ENCODE results near the gene NUP210. TPM values are rescaled to one million over a fixed set of nuclear protein-coding genes. Genes with fewer than 3 reads are reported as not detected.
"Not testable (repeated sequence)": the region's sequence is repeated elsewhere in the genome, so short reads cannot be mapped to it uniquely, and the experiment has no call there.

NUP210 gene
- 100 to 1,000 TPM; 116 to 147 TPM for total RNA-seq

DNA sequence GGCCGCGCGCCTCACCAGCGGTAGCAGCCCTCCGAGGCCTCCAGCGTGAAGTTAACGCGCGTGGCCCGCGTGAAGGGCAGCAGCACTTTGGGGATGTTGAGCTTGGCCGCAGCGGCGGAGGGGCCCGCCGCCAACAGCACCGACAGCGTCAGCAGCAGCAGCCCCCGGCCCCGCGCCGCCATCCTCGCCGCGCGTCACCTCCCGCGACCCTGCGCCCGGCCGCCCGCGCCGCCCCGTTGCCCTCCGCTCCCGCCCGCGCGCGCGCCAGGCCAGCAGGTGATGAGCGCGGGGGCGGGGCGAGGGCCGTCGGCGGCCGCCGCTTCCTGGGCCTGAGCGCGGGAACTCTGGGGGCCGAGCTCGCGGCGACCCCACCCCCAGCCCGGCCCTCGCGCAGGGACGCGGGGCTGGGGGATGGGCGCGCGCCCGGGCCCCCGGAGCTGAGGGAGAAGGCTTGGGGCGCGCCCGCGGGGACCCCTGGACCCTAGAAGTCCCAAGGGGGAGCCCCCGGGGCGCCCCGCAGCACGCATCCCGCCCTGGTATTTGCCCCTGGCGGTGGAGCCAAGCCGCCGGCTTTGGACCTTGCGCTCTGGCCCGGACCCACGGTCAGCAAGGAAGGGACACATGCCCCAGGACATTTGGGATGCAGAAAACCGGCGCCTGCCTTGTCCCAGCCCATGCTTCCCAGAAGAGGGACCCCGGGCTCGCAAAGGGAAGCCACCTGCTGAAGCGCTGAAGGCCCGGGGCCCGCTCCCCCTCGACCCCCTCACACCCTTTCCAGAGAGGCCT is at the start of gene NUP210:
TSS of gene NUP210 (minus strand) at position 278 of the 786 bp plus-strand sequence. CDS start at position 182, 96 bp downstream.
- Mint-ChIP-seq H3K27ac (peak within 1 kb of the TSS; percentile 94 to 99), H3K9me3 (no peaks in the 10 kb centered on the region)
- peak; percentile 44 to 61 for ATAC-seq

GRCh38 chr3:13466781-13467180 is 46.7 kb upstream of the NUP210 start:
- H3K27ac Mint-ChIP-seq, result no peak overlapping the region
- DNase-seq (ENCODE audit: low spot score in 2 of 2) (no peak), ATAC-seq (no peak)
- H3K9me3 Mint-ChIP-seq, result no peaks in the 10 kb centered on the region
- no peaks in the 10 kb centered on the region for H3K36me3 Mint-ChIP-seq

More for the DNA sequence above, at the start of gene NUP210:
- peaks cover 17 to 21% of the 10 kb centered on the region in 2 donors for H3K36me3 Mint-ChIP-seq
- peak; percentile 71 to 79 for DNase-seq (ENCODE audit: low spot score in 2 of 2)

DNA sequence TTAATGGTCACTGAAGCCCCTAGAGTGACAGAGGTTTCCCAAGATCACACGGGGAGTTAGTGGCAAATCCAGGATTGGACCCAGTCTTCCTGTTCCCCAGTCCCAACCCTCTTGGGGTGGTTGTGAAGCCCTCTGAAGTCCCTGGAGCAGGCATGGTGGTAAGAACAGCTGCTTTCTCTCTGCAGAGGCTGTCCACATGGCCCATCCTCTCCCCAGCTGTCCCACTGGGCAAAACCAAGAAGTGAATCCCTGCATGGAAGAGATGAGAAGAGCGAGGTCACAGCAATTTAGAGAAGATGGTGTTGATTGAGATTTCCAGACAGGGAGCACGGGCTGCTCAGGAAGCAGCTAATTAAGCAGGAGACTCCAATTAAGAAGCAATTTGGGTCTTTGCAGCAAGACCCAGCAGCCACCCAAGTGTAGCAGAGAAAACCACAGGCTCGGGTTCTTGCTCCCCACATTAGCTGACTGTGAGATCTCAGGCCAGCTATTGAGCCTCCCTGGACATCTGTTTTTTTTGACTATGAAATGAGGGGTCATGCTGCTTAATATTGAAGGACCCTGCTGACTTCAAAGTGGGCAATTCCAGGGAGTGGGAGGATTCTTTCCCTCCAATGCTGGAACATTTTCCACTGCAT is 45.2 kb upstream of the NUP210 start:
- H3K9me3 Mint-ChIP-seq, result no peaks in the 10 kb centered on the region
- peak overlapping the region in 1 of 2 donors; percentile 29 for H3K27ac Mint-ChIP-seq
- no peaks in the 10 kb centered on the region for H3K36me3 Mint-ChIP-seq
- no peak for ATAC-seq
- DNase-seq (ENCODE audit: low spot score in 2 of 2), result no peak

DNA sequence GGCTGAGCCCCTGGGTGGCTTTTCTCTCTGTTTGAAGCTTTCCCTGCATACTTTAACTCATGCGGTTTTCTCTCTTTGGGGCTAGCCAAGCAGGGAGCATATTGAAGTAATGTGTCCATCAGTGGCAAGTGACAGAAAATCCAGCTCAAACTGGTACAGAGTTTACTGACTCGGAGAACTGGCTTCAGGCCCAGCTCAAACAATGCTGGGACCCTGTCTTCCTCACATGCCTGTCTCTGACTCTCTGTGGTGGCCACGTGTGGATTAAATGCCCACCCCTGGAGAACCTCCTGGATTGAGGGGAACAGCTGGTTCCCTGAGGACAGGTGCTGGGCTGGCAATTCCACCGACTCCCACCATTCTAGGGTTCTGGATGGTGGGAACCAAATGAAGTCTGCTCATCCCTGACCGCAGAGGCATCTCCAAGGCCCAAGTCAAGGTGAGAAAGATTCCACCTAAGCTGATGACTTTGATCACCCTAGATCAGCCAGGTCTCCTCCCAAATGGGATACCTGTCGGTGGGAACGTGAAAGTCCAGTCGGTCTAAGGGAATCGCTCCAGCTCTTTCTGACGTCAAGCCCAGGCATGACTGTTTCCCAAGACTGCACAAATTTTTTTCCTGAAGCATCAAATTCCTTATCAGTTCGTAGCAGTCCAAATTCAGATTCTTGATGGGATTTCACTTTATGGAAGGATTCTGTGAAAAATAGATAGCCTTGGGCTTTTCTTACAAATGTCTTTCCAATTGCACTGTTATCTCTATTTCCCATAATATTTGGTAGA is 43.7 kb upstream of the NUP210 start:
- Mint-ChIP-seq H3K27ac (no peak overlapping the region), H3K36me3 (no peaks in the 10 kb centered on the region), H3K9me3 (no peaks in the 10 kb centered on the region)
- ATAC-seq (no peak), DNase-seq (ENCODE audit: low spot score in 2 of 2) (no peak)

DNA sequence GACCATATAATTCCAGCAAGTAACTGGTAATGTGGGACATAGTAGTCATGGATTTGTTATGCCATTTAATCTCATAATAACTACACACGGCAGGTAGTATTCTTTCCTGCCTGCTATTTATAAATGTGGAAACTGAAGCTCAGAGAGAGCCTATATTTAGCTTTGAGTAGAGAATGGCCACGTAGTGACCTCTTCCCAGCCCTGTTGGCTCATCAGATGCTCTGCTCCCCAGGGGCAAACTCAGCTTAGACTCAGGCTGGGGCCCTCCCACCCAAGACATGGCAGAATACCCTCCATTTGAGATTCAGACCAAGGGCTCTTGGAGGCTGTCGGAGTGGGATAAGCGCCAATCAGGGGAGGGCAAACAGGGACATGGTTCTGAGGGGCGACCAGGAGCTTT is 42.7 kb upstream of the NUP210 start:
- DNase-seq (ENCODE audit: low spot score in 2 of 2) (no peak), ATAC-seq (no peak)
- Mint-ChIP-seq H3K27ac (no peak overlapping the region), H3K36me3 (no peaks in the 10 kb centered on the region), H3K9me3 (no peaks in the 10 kb centered on the region)

GRCh38 chr3:13462125-13462629 is 42.1 kb upstream of the NUP210 start:
- Mint-ChIP-seq H3K27ac (peak overlapping the region in 1 of 2 donors; percentile 17), H3K36me3 (no peaks in the 10 kb centered on the region)
- no peak for DNase-seq (ENCODE audit: low spot score in 2 of 2)

GRCh38 chr3:13461169-13462124 is 41.3 kb upstream of the NUP210 start:
- H3K36me3 Mint-ChIP-seq, result no peaks in the 10 kb centered on the region
- no peaks in the 10 kb centered on the region for H3K9me3 Mint-ChIP-seq
- peak; percentile 69 to 87 for DNase-seq (ENCODE audit: low spot score in 2 of 2)
- peak overlapping the region in 1 of 2 donors; percentile 17 for H3K27ac Mint-ChIP-seq
- ATAC-seq, result peak; percentile 97 to 99

More at GRCh38 chr3:13462125-13462629, 42.1 kb upstream of the NUP210 start:
- no peak for ATAC-seq
- H3K9me3 Mint-ChIP-seq, result no peaks in the 10 kb centered on the region

- no peak for ATAC-seq
- Mint-ChIP-seq H3K27ac (no peak overlapping the region), H3K9me3 (no peaks in the 10 kb centered on the region), H3K36me3 (no peaks in the 10 kb centered on the region)
- no peak for DNase-seq (ENCODE audit: low spot score in 2 of 2)
Observed at GRCh38 chr3:13460341-13460736, 40.2 kb upstream of the NUP210 start.

DNA sequence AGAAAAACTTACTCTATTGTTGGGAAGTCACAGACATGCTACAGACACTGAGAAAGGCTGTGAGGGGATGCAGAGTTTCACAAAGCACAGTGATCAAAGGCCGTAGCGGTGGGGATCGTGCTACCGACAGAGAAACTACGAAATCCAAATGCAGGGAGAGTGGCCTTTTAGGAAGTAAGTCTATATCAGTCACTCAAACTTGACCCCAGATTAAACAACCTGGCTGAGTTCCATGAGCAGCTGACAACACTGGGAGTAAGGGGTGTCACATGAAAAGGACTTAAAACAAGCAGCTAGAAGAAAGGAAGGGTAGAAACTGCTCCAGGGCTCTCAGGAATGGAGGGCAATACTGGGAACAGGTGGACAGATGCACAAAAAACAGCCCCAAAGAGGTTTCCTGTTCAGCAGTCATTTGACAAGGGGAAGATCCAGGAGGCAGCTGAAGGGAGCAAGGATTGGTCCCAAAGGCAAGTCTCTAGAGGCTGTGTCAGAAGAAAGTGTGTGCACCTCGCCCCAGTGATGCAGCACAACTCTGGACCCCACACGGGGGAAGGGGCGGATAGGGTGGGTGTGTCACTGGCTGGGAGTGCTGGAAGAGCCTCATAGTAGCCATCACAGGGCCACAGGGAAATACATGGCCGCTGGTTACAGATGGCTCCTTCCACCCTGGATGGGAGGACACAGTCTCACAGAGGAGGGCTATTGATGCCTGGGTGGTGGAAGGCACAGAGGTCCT is 39.7 kb upstream of the NUP210 start:
- no peaks in the 10 kb centered on the region for H3K9me3 Mint-ChIP-seq
- ATAC-seq (no peak), DNase-seq (ENCODE audit: low spot score in 2 of 2) (no peak)
- no peaks in the 10 kb centered on the region for H3K36me3 Mint-ChIP-seq
- H3K27ac Mint-ChIP-seq, result no peak overlapping the region

- no peak for DNase-seq (ENCODE audit: low spot score in 2 of 2)
- no peaks in the 10 kb centered on the region for H3K36me3 Mint-ChIP-seq
Observed at GRCh38 chr3:13457593-13457992, 37.5 kb upstream of the NUP210 start.

GRCh38 chr3:13455644-13456043 is 35.5 kb upstream of the NUP210 start:
- no peaks in the 10 kb centered on the region for H3K9me3 Mint-ChIP-seq
- no peak for ATAC-seq
- no peak for DNase-seq (ENCODE audit: low spot score in 2 of 2)
- peak overlapping the region in 1 of 2 donors; percentile 29 for H3K27ac Mint-ChIP-seq
- H3K36me3 Mint-ChIP-seq, result no peaks in the 10 kb centered on the region

More at GRCh38 chr3:13457593-13457992, 37.5 kb upstream of the NUP210 start:
- H3K9me3 Mint-ChIP-seq, result no peaks in the 10 kb centered on the region
- no peak for ATAC-seq
- no peak overlapping the region for H3K27ac Mint-ChIP-seq

- peak in 1 of 2 donors; percentile 25 for ATAC-seq
- H3K9me3 Mint-ChIP-seq, result no peaks in the 10 kb centered on the region
Observed at GRCh38 chr3:13452490-13453335, 32.6 kb upstream of the NUP210 start.

DNA sequence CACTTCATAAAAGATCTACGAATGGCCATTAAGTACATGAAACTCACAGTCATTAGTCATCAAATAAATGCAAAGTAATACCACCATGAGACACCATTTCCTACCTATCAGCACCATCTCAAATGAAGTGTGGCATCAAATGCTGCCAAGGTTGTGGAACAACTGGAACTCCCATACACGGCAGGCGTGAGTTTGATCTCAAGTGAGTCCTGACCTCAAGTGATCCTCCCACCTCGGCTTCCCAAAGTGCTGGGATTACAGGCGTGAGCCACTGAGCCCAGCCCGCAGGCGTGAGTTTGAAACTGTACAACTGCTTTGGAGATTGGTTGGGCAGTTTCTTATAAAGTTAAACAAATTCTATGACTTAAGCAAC is 31.2 kb upstream of the NUP210 start:
- DNase-seq (ENCODE audit: low spot score in 2 of 2) (no peak), ATAC-seq (peak; percentile 53 to 56)
- H3K36me3 Mint-ChIP-seq, result no peaks in the 10 kb centered on the region
- peak overlapping the region; percentile 89 to 92 for H3K27ac Mint-ChIP-seq
- H3K9me3 Mint-ChIP-seq, result no peaks in the 10 kb centered on the region

More at GRCh38 chr3:13452490-13453335, 32.6 kb upstream of the NUP210 start:
- Mint-ChIP-seq H3K27ac (peak overlapping the region; percentile 89 to 92), H3K36me3 (no peaks in the 10 kb centered on the region)
- DNase-seq (ENCODE audit: low spot score in 2 of 2), result peak in 1 of 2 donors; percentile 47

GRCh38 chr3:13442882-13443281 is 22.8 kb upstream of the NUP210 start:
- not testable (repeated sequence) for H3K36me3 Mint-ChIP-seq; H3K27ac Mint-ChIP-seq; ATAC-seq; H3K9me3 Mint-ChIP-seq; DNase-seq (ENCODE audit: low spot score in 2 of 2)

Measured in activated naive CD4-positive, alpha-beta T cell treated with anti-CD3 and anti-CD28 coated beads, Interleukin-2, amount 50 U/mL, for 72 hours (primary cell).